ENCODE results near the gene INPP5E. TPM values are rescaled to one million over a fixed set of nuclear protein-coding genes. Genes with fewer than 3 reads are reported as not detected.

The INPP5E gene
- total and polyA plus RNA-seq, 10 of the 15 experiments (the other 5 are each of a cell fraction or from before 2014, with no cell fraction given) = 0.24 to 16.0 (median 5.3) TPM

- TF ChIP-seq REST (IDR thresholded peaks at IDR 0.05; ENCODE audit: low read depth, low read length) = 0 out of 2 replicates have a peak, but pooled peaks have one; percentile 15
- 0 out of 2 replicates have a peak, but pooled peaks have one; percentile 22 for TF ChIP-seq NR2C1 (IDR thresholded peaks at IDR 0.05)
- peak; percentile 66 for TF ChIP-seq SPI1 (IDR thresholded peaks at IDR 0.05; ENCODE audit: borderline replicate concordance, insufficient read depth, low read depth, low read length)
- no peak for TF ChIP-seq FOXM1 (IDR thresholded peaks at IDR 0.05; ENCODE audit: low read depth, low read length)
- TF ChIP-seq ZSCAN29 (IDR thresholded peaks at IDR 0.05) = no peak
- TF ChIP-seq RB1 (IDR thresholded peaks at IDR 0.05; ENCODE audit: borderline replicate concordance) = no peak
- TF ChIP-seq SKIL (IDR thresholded peaks at IDR 0.05; ENCODE audit: low read depth, poor library complexity, severe bottlenecking) = no peak
- no peak for TF ChIP-seq ETV6 (conservative IDR thresholded peaks at IDR 0.05 in 1 of 2, IDR thresholded peaks at IDR 0.05 in 1 of 2; ENCODE audit: borderline replicate concordance in 1 of 2, low read depth in 1 of 2)
- TF ChIP-seq ZBTB40 (IDR thresholded peaks at IDR 0.05; ENCODE audit: borderline replicate concordance) = peak; percentile 87
- peak; percentile 91 for TF ChIP-seq POLR2AphosphoS2 (IDR thresholded peaks at IDR 0.05; ENCODE audit: low read depth, low read length)
- no peak for TF ChIP-seq NR2F1 (conservative IDR thresholded peaks at IDR 0.05)
- no peak for TF ChIP-seq KDM1A (IDR thresholded peaks at IDR 0.05; ENCODE audit: borderline replicate concordance)
- no peak for TF ChIP-seq ATF7 (IDR thresholded peaks at IDR 0.05; ENCODE audit: low read depth)
- peak; percentile 90 for TF ChIP-seq GABPA (IDR thresholded peaks at IDR 0.05; ENCODE audit: low read depth)
- no peak for TF ChIP-seq NFIC (IDR thresholded peaks at IDR 0.05; ENCODE audit: low read depth, low read length)
- TF ChIP-seq FOXK2 (IDR thresholded peaks at IDR 0.05) = no peak
- TF ChIP-seq MXI1 (IDR thresholded peaks at IDR 0.05; ENCODE audit: low read depth, low read length) = peak; percentile 85
- no peak for TF ChIP-seq IKZF2 (IDR thresholded peaks at IDR 0.05)
- TF ChIP-seq TARDBP (IDR thresholded peaks at IDR 0.05; ENCODE audit: borderline replicate concordance) = 0 out of 2 replicates have a peak, but pooled peaks have one; percentile 40
- no peak for TF ChIP-seq EZH2 (IDR thresholded peaks at IDR 0.05; ENCODE audit: borderline replicate concordance, control insufficient read depth, low read depth, low read length)
Observed at GRCh38 chr9:136410500-136411287, 29.0 kb downstream of the INPP5E start, which contains the start of the genes ENTR1 and PMPCA (continued).

All from GM12878 (cell line).